ENCODE measurements around the gene PDXK.

Gene PDXK

DNA sequence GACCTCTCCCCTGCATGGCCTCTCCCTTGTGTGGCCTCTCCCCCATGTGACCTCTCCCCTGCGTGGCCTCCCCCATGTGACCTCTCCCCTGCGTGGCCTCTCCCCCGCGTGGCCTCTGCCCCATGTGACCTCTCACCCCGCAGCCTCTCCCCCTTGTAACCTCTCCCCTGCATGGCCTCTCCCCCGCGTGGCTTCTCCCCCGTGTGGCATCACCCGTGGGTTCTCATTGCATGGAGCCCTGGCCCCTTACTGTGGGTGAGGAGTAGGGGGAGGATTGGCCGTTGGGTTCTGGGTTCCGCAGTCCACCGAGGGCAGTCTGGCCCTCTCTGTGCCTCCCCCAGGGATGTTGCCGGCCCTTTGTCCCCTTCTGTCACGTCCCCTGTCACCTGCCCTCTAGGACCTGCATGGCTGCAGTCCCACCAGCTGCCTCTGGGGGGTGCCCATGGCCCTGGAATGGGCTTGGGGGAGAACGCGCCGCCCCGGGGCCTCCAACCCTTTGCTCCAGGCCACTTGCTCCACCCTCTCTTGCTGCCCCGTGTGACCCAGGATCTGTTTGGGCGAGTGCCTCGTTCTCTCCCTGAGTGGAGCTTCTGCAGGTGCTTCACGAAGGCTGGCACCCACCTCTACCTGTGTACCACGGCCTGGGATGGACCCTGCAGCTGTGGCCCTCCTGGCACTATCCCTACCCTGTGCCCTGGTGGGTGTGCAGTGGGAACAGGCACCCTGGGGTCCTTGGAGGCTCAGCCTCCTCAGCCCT, 91.8 kb downstream of the PDXK start:
- TF ChIP-seq, protein P1, sequence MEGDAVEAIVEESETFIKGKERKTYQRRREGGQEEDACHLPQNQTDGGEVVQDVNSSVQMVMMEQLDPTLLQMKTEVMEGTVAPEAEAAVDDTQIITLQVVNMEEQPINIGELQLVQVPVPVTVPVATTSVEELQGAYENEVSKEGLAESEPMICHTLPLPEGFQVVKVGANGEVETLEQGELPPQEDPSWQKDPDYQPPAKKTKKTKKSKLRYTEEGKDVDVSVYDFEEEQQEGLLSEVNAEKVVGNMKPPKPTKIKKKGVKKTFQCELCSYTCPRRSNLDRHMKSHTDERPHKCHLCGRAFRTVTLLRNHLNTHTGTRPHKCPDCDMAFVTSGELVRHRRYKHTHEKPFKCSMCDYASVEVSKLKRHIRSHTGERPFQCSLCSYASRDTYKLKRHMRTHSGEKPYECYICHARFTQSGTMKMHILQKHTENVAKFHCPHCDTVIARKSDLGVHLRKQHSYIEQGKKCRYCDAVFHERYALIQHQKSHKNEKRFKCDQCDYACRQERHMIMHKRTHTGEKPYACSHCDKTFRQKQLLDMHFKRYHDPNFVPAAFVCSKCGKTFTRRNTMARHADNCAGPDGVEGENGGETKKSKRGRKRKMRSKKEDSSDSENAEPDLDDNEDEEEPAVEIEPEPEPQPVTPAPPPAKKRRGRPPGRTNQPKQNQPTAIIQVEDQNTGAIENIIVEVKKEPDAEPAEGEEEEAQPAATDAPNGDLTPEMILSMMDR (IDR thresholded peaks at IDR 0.05; ENCODE audit: control insufficient read depth, extremely low read depth, insufficient read depth): peak; percentile 99
- peak; percentile 62 for DNase-seq (ENCODE audit: low read depth)
- H3K4me3 ChIP-seq (ENCODE audit: low read depth, low read length): no peak overlapping the region

DNA sequence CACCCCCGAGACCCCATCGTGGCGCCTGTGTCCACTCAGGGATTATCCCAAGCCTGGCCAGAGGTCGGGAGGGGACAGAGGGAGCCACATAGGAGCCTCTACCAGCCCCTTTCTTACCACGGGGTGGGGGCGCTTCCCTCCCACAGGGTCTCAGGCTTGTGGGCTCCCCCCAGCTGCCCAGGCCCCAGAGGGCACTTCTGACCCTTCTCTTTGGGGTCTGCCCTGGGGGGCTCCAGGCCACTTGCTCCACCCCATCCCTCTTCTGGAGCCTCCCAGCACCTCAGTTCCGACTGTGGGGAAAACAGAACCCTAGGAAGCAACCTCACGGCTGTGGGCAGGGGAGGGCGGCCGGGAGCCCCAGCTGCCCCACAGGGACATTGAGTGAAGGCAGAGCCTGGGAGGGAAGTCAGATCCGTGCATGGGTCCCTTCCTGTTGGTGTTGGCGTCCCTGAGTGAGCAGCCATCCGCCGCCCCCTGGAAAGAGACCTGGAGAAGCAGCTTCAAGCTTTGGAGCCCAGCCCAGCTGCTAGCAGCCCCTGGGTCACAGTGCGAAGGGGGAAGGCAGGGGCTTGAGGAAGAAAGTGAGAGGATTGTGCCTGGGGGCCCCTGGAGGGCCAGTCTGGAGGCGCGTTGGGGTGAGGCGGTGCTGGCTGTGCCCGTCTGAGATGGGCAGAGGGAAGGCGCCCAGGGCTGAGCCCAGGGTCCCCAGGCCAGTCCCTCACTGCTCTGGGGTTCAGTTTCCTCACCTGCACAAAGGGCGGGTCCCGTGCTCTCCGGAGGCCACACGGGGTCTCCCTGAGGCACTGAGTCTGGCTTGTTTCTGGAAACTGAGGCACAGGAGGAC, 92.6 kb downstream of the PDXK start:
- no peak for DNase-seq (ENCODE audit: low read depth)
- TF ChIP-seq, protein P1 (IDR thresholded peaks at IDR 0.05; ENCODE audit: control insufficient read depth, extremely low read depth, insufficient read depth): no peak
- no peak overlapping the region for H3K4me3 ChIP-seq (ENCODE audit: low read depth, low read length)
